ENCODE results near the gene NR1H2. TPM values are rescaled to one million over a fixed set of nuclear protein-coding genes. Genes with fewer than 3 reads are reported as not detected.

The NR1H2 gene
- total RNA-seq, 1 donor from 2014 or later = 29.1 TPM

DNA sequence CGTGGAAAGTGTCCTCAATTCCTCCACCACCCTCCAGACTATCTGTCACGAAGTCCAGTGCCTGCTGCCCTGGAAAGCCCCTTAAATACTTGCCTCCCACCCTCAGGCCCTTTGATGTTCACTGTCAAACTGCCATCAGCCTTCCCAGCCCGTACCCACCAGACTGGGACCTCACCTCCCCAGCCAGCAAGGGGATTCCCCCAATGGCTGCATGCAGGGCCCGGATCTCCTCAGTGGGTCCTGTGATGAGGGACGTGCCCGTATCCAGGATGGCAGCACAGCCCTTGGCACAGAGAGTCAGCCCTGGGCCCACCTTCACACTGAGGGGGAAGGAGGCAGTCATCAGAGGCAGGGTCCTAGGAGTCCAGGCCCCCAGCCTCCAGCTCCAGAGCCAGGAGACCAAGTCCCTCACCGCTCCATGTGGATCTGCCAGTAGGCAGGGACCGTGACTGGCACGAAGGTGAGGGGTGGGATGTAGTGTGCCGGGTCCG, 16.9 kb upstream of the NR1H2 start:
- no peak for TF ChIP-seq CTCF (IDR thresholded peaks at IDR 0.05; ENCODE audit: unreplicated experiment)
- Mint-ChIP-seq H3K27ac (no peak overlapping the region), H3K4me1 (ENCODE audit: low read depth) (no peaks in the 10 kb centered on the region), H3K9me3 (ENCODE audit: low read depth) (no peaks in the 10 kb centered on the region), H3K4me3 (ENCODE audit: low read depth) (no peak overlapping the region), H3K27me3 (peaks cover 10% of the 10 kb centered on the region), H3K36me3 (ENCODE audit: insufficient read depth) (peaks cover 2% of the 10 kb centered on the region)
- no peak for DNase-seq (ENCODE audit: low spot score, unreplicated experiment)

DNA sequence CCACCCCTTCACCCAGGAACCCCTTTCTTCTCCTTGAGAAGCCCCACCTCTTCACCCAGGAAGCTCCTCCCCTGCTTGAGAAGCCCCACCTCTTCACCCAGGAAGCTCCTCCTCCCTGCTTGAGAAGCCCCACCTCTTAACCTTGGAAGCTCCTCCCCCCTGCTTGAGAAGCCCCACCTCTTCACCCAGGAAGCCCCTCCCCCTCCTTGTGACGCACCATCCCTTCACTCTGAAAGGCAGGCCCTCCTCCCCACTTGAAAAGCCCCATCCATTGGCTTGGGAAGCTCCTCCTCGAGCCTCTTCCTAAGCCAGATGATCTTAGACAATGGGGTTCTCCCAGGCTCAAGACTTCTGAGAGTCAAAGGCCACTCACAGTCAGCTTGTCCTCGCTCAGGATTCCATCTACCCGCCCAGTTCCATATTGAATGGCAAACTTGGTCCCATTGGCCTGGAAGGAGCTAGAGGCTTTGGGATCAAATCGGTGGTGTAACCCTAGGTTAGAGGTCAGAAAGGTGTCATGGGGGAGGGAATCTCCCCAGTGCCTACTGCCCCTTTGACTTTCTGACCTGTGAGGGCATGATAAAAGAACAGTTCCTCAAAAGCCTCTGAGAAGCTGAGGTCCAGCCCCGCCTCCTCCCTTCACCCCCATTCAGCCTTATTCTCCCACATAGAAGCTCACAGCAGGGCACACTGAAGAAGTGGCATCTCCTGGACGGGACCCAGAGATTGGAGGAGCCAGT, 14.8 kb upstream of the NR1H2 start:
- DNase-seq (ENCODE audit: low spot score, unreplicated experiment) = no peak
- TF ChIP-seq CTCF (IDR thresholded peaks at IDR 0.05; ENCODE audit: unreplicated experiment) = no peak
- H3K27ac Mint-ChIP-seq = no peak overlapping the region
- H3K36me3 Mint-ChIP-seq (ENCODE audit: insufficient read depth) = peaks cover 2% of the 10 kb centered on the region
- peaks cover 10% of the 10 kb centered on the region for H3K27me3 Mint-ChIP-seq
- no peaks in the 10 kb centered on the region for H3K4me1 Mint-ChIP-seq (ENCODE audit: low read depth)
- H3K9me3 Mint-ChIP-seq (ENCODE audit: low read depth) = no peaks in the 10 kb centered on the region
- H3K4me3 Mint-ChIP-seq (ENCODE audit: low read depth) = no peak overlapping the region

- no peak for DNase-seq (ENCODE audit: low spot score, unreplicated experiment)
- Mint-ChIP-seq H3K36me3 (ENCODE audit: insufficient read depth) (peaks cover 2% of the 10 kb centered on the region), H3K9me3 (ENCODE audit: low read depth) (no peaks in the 10 kb centered on the region), H3K4me3 (ENCODE audit: low read depth) (no peak overlapping the region), H3K27ac (no peak overlapping the region), H3K27me3 (peaks cover 10% of the 10 kb centered on the region), H3K4me1 (ENCODE audit: low read depth) (no peaks in the 10 kb centered on the region)
- no peak for TF ChIP-seq CTCF (IDR thresholded peaks at IDR 0.05; ENCODE audit: unreplicated experiment)
Observed at GRCh38 chr19:50362030-50362412, 14.2 kb upstream of the NR1H2 start.

GRCh38 chr19:50362656-50363424, 13.4 kb upstream of the NR1H2 start:
- TF ChIP-seq CTCF (IDR thresholded peaks at IDR 0.05; ENCODE audit: unreplicated experiment) = no peak
- Mint-ChIP-seq H3K4me1 (ENCODE audit: low read depth) (no peaks in the 10 kb centered on the region), H3K4me3 (ENCODE audit: low read depth) (no peak overlapping the region), H3K36me3 (ENCODE audit: insufficient read depth) (peaks cover 2% of the 10 kb centered on the region), H3K27me3 (peaks cover 10% of the 10 kb centered on the region), H3K9me3 (ENCODE audit: low read depth) (no peaks in the 10 kb centered on the region), H3K27ac (no peak overlapping the region)
- DNase-seq (ENCODE audit: low spot score, unreplicated experiment) = no peak

GRCh38 chr19:50365434-50366306, 10.6 kb upstream of the NR1H2 start, which contains the start of gene NAPSA:
Gene NAPSA, minus strand, starts transcription at chr19:50365639. Its CDS starts 18 bp downstream, at chr19:50365621.
- Mint-ChIP-seq H3K4me3 (ENCODE audit: low read depth) (no peak within 1 kb of the TSS), H3K27me3 (peaks cover 10% of the 10 kb centered on the region), H3K9me3 (ENCODE audit: low read depth) (no peaks in the 10 kb centered on the region), H3K4me1 (ENCODE audit: low read depth) (peaks cover 5% of the 10 kb centered on the region), H3K27ac (no peak within 1 kb of the TSS), H3K36me3 (ENCODE audit: insufficient read depth) (no peaks in the 10 kb centered on the region)
- TF ChIP-seq CTCF (IDR thresholded peaks at IDR 0.05; ENCODE audit: unreplicated experiment) = no peak
- DNase-seq (ENCODE audit: low spot score, unreplicated experiment) = no peak
